Central memory CD8-positive, alpha-beta T cell (primary cell): Measurements from ENCODE around the gene NOC4L.
A peak's percentile ranks its signal among the peaks of the same experiment; 100 is the strongest.
"Not testable (repeated sequence)": the region's sequence is repeated elsewhere in the genome, so short reads cannot be mapped to it uniquely, and the experiment has no call there.

Source experiments
- ATAC-seq: fragments of 150-1000 bp; cut with Tn5 transposase; replicated peaks from 2 replicates; pipeline ENCODE4 v1.10.0; 2022; ENCODE audit warnings: mild to moderate bottlenecking, moderate FRiP score, moderate number of reproducible peaks; ENCODE audit not compliant: poor library complexity, severe bottlenecking; ENCODE audit errors: extremely low read depth
- DNase-seq, 2 donors: peaks; one replicate each; pipeline ENCODE4 v3.0.0; 2021; ENCODE audit warnings: low spot score in 2 of 2
- H3K27ac Mint-ChIP-seq: one replicate; pipeline ENCODE4 v1.8.0; 2022; ENCODE audit warnings: low read depth, mild to moderate bottlenecking, moderate library complexity, mixed read lengths
- H3K27me3 Mint-ChIP-seq: one replicate; pipeline ENCODE4 v1.8.0; 2022; ENCODE audit warnings: mixed read lengths
- H3K36me3 Mint-ChIP-seq: one replicate; pipeline ENCODE4 v1.8.0; 2022; ENCODE audit warnings: mild to moderate bottlenecking, moderate library complexity, mixed read lengths; ENCODE audit not compliant: insufficient read depth
- H3K4me1 Mint-ChIP-seq: one replicate; pipeline ENCODE4 v1.8.0; 2022; ENCODE audit warnings: mixed read lengths
- H3K4me3 Mint-ChIP-seq: one replicate; pipeline ENCODE4 v1.8.0; 2022; ENCODE audit warnings: mild to moderate bottlenecking, moderate library complexity, mixed read lengths
- H3K9me3 Mint-ChIP-seq: one replicate; pipeline ENCODE4 v1.8.0; 2022; ENCODE audit warnings: mixed read lengths

The NOC4L gene

DNA sequence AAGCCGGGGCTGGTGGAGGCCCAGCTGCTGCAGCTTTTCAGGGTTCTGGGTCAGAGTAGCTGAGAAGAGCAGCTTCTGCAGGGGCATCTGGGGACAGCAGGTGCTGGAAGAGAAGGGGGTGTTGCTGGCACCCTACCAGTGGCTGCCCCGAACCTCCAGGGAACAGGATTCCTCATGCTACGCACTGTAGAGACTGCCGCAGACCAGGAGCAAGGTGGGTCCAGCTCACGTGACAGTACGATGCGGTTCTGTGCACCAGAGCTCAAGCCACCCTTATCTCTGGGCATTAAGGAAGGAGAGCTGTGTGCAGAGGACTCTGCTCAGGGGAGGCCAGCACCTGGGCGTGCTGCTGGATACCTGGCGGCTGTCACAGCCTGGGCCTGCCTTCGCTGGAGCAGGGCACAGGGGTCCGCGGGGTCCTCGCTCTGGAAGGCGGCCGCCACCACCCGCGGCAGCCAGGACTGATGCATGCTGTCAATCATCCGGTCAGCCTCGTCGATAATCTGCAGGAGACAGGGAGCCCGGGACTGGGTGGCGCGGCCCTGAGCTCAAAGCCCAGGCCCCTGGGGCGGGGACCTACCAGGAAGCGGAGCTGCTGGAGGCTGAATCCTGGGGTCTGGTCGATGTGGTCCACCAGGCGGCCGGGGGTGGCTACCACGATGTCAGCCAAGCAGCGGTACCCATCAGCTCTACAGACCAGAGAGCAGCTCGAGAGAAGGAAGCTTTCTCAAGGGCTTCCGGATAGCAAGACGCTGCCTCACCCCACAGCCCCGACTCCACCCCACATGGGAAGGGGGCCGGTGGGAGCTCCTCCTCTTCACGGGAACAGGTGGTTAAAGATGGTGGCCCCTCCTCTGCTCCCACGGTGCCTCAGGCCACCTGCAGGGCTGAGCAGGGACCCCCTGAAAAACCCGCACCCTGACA lies 3.1 kb upstream of the NOC4L start:
- ATAC-seq (no peak), DNase-seq (no peak)
- Mint-ChIP-seq H3K36me3 (peaks cover 27% of the 10 kb centered on the region), H3K9me3 (no peaks in the 10 kb centered on the region), H3K4me3 (no peak overlapping the region), H3K4me1 (peaks cover 27% of the 10 kb centered on the region), H3K27ac (no peak overlapping the region), H3K27me3 (no peaks in the 10 kb centered on the region)

GRCh38 chr12:132141976-132142678 lies 2.1 kb upstream of the NOC4L start:
- Mint-ChIP-seq H3K27ac (peak overlapping the region; percentile 69), H3K36me3 (peaks cover 27% of the 10 kb centered on the region), H3K4me1 (peaks cover 29% of the 10 kb centered on the region), H3K27me3 (no peaks in the 10 kb centered on the region), H3K4me3 (peak overlapping the region; percentile 89), H3K9me3 (no peaks in the 10 kb centered on the region)
- DNase-seq (no peak), ATAC-seq (no peak)

DNA sequence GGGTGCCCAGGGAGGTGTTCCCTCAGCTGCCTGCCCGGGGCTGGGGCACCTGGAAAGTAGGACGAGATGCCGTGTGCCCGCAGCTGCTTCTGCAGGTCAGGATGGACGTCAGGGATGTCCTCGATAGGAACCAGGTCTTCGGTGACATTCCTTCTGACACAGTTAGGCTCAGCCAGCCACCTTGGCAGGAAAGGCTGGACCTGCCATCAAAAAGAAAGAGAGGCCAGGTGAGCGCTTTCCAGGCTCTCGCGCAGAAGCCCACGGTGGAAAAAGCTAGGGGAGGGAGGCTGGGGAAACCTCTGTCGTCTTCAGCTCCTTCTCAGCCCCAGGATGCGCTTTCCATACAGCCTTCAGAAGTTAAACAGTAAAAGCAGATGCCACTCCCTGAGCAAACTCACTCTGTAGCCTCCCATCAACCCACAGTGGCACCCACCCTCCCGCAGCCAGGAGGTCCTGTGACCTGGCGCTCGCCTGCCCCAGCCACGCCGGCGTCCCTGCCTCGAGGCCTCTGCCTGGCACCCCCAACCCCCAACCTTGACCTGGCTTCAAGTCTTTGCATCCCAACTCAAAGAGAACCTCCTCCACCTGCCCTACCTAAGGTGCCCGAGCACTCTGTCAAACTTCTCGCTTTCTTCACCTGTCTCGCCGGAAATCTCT lies 1.4 kb upstream of the NOC4L start:
- Mint-ChIP-seq H3K4me3 (peak overlapping the region; percentile 89), H3K36me3 (peaks cover 26% of the 10 kb centered on the region), H3K27me3 (no peaks in the 10 kb centered on the region), H3K4me1 (peaks cover 29% of the 10 kb centered on the region), H3K9me3 (no peaks in the 10 kb centered on the region), H3K27ac (peak overlapping the region; percentile 69)
- DNase-seq (no peak), ATAC-seq (no peak)

DNA sequence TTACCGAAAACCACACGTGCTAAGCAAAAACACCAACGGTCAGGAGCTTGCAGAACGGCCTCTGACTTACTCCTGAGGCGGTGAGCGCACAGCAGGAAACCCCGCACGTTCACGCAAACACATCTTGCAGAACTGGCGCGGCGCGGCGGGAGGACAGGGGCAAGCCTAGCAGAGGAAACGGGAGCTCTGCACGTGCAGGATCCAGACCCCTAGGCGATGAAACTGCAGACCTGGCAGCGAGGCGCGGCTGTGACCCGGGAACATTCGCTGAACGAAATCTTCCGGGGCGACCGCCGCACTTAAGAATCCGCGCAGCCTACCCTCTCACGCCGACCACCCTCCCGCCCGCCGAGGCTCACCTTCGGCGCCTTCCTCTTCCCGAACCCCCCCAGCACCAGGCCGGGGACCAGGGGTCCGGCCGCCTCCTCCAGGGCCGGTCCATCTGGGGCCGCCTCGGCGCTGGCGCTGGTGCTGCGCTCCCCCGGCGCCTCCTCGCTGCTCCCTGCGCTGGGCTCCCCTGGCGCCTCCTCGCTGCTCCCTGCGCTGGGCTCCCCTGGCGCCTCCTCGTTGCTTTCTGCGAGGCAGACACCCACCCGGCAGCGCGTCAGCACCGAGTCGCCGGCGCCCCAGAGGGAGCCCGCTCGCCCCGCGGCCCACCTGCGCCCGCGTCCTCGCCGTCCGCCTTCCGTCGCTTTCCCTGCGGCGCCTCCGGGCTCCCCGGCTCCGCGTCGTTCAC lies 753 bp upstream of the NOC4L start:
- H3K4me3 Mint-ChIP-seq = peak overlapping the region; percentile 89
- H3K4me1 Mint-ChIP-seq = peaks cover 29% of the 10 kb centered on the region
- peak overlapping the region; percentile 98 for H3K27ac Mint-ChIP-seq
- H3K27me3 Mint-ChIP-seq = no peaks in the 10 kb centered on the region
- ATAC-seq (peak; percentile 42), DNase-seq (no peak)
- H3K36me3 Mint-ChIP-seq = peaks cover 28% of the 10 kb centered on the region
- H3K9me3 Mint-ChIP-seq = no peaks in the 10 kb centered on the region

DNA sequence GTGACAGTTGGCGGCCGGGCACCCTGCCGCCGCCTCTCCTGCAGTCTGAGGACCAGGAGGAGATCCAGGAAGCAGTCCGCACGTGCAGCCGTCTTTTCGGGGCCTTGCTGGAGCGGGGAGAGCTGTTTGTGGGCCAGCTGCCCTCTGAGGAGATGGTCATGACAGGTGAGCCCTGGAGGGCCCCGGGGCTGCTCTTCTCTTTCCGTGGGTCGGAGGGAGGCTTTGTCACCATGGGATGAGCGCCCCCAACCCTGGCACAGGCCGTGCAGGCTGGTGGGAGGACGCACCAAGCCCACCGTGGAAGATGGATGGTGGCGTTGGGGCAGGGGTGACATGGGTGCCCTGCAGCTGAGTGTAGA lies 532 bp downstream of the NOC4L start:
- no peak for DNase-seq
- peak overlapping the region; percentile 98 for H3K27ac Mint-ChIP-seq
- H3K4me1 Mint-ChIP-seq = peaks cover 29% of the 10 kb centered on the region
- ATAC-seq = peak; percentile 24
- peaks cover 26% of the 10 kb centered on the region for H3K36me3 Mint-ChIP-seq
- no peaks in the 10 kb centered on the region for H3K27me3 Mint-ChIP-seq
- H3K9me3 Mint-ChIP-seq = no peaks in the 10 kb centered on the region
- H3K4me3 Mint-ChIP-seq = peak overlapping the region; percentile 89

DNA sequence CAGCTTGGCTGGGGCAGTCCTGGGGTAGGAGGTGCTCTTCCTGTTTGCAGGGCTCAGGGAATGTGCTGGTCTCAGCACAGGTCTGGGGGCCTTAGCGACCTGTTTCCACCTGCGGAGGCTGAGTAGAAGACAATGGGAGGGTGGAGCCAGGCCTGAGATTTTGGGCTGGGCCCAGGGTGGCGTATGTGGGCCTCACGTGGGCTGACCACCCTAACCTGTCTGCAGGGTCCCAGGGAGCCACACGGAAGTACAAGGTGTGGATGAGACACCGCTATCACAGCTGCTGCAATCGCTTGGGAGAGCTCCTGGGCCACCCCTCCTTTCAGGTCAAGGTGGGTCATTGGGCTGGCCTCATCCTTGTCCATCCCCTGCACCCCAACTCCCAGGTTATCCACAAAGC lies 1.1 kb downstream of the NOC4L start:
- Mint-ChIP-seq H3K27ac (peak overlapping the region; percentile 98), H3K4me1 (peaks cover 29% of the 10 kb centered on the region), H3K36me3 (peaks cover 26% of the 10 kb centered on the region), H3K27me3 (no peaks in the 10 kb centered on the region), H3K4me3 (peak overlapping the region; percentile 89), H3K9me3 (no peaks in the 10 kb centered on the region)
- no peak for ATAC-seq
- no peak for DNase-seq

- DNase-seq = no peak
- Mint-ChIP-seq H3K36me3 (peaks cover 27% of the 10 kb centered on the region), H3K27ac (no peak overlapping the region), H3K4me3 (peak overlapping the region; percentile 89), H3K4me1 (peaks cover 29% of the 10 kb centered on the region), H3K27me3 (no peaks in the 10 kb centered on the region), H3K9me3 (no peaks in the 10 kb centered on the region)
- ATAC-seq = no peak
These were observed 1.8 kb downstream of the NOC4L start for GRCh38 chr12:132146098-132146497.

DNA sequence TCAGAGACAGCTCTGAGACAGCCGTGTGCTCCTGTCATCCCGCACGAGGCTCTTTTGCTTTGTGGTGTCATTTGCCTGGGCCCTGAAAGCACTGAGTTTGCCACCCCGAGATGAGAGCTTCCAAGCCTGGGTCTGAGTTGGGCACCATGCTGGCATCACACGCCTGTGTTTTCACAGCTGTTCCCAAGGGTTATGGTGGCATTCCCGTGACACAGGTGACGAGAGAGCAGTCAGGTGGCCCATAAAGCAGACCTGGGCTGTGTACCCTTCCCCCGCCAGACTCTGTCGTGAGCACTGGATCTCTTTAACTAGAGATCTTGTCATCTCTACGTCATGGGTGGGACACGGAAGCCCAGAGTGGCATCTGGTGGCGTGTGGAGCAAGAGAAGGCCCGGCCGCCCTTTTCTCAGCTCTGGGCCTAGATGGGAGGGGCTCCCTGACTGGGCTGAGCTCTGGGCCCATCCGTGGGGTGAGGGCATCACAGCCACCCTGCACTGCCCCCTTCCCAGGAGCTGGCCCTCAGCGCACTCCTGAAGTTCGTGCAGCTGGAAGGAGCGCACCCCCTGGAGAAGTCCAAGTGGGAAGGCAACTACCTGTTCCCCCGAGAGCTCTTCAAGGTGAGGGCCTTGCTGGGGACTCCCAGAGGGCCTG lies 2.6 kb downstream of the NOC4L start:
- ATAC-seq (no peak), DNase-seq (no peak)
- H3K9me3 Mint-ChIP-seq = no peaks in the 10 kb centered on the region
- H3K4me1 Mint-ChIP-seq = peaks cover 29% of the 10 kb centered on the region
- no peak overlapping the region for H3K27ac Mint-ChIP-seq
- H3K4me3 Mint-ChIP-seq = peak overlapping the region; percentile 89
- no peaks in the 10 kb centered on the region for H3K27me3 Mint-ChIP-seq
- peaks cover 27% of the 10 kb centered on the region for H3K36me3 Mint-ChIP-seq

DNA sequence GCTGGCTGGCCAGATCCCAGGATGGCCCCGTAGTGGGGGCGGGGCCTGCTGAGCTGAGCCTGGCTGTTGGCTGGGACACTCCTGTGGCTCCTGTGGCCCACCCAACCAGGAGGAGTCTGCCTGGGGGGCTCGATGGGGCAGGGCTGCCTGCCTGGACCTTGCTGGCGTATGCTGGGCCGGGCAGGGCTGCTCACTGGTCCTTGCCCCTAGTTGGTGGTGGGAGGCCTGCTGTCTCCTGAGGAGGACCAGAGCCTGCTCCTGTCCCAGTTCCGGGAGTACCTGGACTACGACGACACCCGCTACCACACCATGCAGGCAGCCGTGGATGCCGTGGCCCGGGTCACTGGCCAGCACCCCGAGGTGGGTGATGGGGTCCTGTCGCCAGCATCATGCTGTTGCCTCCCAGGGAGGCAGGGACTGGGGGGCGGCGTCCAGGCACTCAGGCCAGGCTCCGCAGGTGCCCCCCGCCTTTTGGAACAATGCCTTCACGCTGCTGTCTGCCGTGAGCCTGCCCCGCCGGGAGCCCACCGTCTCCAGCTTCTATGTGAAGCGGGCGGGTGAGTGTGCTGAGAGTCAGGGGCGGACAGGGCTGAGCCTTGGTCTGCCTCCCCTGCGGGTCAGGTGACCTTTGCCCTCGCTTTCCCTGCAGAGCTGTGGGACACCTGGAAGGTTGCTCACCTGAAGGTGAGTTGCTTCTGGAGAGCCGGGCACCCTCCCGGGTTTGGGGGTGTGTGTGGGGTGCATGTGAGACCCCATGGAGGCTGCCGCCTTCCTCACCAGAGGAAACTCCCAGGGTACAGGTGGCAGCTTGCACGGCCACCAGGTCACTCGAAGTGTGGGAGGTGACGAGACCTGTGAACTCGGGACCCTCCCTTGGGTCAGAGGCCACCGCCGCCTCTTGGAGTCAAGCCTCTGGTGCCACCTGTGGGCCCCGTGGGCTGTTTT lies 3.4 kb downstream of the NOC4L start:
- Mint-ChIP-seq H3K4me3 (no peak overlapping the region), H3K4me1 (peaks cover 29% of the 10 kb centered on the region), H3K36me3 (peaks cover 27% of the 10 kb centered on the region), H3K27ac (no peak overlapping the region), H3K9me3 (no peaks in the 10 kb centered on the region), H3K27me3 (no peaks in the 10 kb centered on the region)
- ATAC-seq (no peak), DNase-seq (no peak)

DNA sequence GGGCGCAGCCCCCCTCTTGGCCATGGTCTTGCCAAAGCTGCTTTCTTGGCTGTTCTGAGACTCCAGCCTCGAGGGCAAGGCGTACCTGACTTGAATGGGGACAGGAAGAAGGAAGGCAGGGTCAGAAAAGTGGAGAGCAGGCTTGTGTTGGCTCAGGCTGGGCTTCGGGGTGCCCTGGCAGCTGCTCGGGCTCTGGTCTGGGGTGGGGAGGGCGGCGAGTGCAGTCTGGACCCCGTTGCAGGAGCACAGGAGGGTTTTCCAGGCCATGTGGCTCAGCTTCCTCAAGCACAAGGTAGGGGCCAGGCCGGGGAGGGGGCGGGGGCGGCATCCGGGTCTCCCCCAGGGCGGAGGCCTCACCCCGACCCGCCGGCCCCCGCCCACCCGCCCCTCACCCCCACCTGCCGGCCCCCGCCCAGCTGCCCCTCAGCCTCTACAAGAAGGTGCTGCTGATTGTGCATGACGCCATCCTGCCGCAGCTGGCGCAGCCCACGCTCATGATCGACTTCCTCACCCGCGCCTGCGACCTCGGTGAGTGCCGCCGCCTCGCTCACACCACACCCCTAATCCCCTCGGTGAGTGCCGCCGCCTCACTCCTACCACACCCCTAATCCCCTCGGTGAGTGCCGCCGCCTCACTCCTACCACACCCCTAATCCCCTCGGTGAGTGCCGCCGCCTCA lies 4.2 kb downstream of the NOC4L start:
- Mint-ChIP-seq H3K9me3 (no peaks in the 10 kb centered on the region), H3K36me3 (peaks cover 25% of the 10 kb centered on the region), H3K27ac (no peak overlapping the region), H3K4me1 (peaks cover 24% of the 10 kb centered on the region), H3K27me3 (no peaks in the 10 kb centered on the region), H3K4me3 (no peak overlapping the region)
- no peak for DNase-seq
- no peak for ATAC-seq

- H3K36me3 Mint-ChIP-seq = peaks cover 20% of the 10 kb centered on the region
- ATAC-seq, H3K27ac Mint-ChIP-seq, H3K9me3 Mint-ChIP-seq, H3K27me3 Mint-ChIP-seq, DNase-seq, H3K4me3 Mint-ChIP-seq: not testable (repeated sequence)
- peaks cover 18% of the 10 kb centered on the region for H3K4me1 Mint-ChIP-seq
These were observed 5.3 kb downstream of the NOC4L start for GRCh38 chr12:132149526-132149925.
